AG04449 (cell line): ENCODE results near the gene NUP42.
A peak's percentile ranks its signal among the peaks of the same experiment; 100 is the strongest.

Source experiments
- CTCF ChIA-PET: fragments of 350-600 bp; formaldehyde crosslinking; extraction: SDS; loops from one replicate; lab custom pipeline; 2021; ENCODE audit warnings: antibody characterized with exemption; lab: Yijun Ruan, JAX
- POLR2A ChIA-PET: fragments of 400-600, 350-600 bp; formaldehyde crosslinking; extraction: SDS; loops from one replicate; lab custom pipeline; 2020; ENCODE audit warnings: antibody characterized with exemption, inconsistent platforms; lab: Yijun Ruan, JAX
- DNase-seq: peaks from one replicate; pipeline ENCODE4 v3.0.0-alpha.2; 2010; ENCODE audit warnings: low read depth, low spot score
- H3K4me3 ChIP-seq: 2 replicates; pipeline ENCODE4 v1.5.1; 2011; ENCODE audit warnings: low read depth, mild to moderate bottlenecking, control low read depth, low read length
- TF ChIP-seq, protein P1 (sequence below): IDR thresholded peaks from one replicate; pipeline ENCODE4 v1.5.1; 2011; ENCODE audit warnings: mild to moderate bottlenecking, moderate library complexity, low read length, control low read depth, inconsistent platforms; ENCODE audit not compliant: insufficient read depth; ENCODE audit errors: missing control alignments

The NUP42 gene

DNA sequence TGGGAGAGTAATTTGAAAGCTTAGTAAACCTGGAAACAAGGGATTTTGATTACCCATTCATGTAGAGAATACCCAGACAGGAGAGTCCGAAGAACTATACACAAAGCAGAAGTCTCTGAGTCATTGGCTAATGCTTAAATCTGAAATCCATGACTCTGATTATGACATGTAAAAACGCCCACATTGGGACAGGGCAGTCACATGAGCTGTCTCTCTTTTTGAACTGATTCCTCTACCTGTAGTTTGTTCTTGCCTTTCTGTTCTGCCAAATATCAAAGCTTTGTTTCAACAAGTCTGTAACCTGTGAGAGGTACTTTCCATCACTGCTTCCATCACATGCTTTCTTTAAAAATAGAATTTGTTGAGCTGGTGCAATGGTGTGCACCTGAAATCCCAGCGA is 60.5 kb downstream of the NUP42 start:
- TF ChIP-seq, protein P1, sequence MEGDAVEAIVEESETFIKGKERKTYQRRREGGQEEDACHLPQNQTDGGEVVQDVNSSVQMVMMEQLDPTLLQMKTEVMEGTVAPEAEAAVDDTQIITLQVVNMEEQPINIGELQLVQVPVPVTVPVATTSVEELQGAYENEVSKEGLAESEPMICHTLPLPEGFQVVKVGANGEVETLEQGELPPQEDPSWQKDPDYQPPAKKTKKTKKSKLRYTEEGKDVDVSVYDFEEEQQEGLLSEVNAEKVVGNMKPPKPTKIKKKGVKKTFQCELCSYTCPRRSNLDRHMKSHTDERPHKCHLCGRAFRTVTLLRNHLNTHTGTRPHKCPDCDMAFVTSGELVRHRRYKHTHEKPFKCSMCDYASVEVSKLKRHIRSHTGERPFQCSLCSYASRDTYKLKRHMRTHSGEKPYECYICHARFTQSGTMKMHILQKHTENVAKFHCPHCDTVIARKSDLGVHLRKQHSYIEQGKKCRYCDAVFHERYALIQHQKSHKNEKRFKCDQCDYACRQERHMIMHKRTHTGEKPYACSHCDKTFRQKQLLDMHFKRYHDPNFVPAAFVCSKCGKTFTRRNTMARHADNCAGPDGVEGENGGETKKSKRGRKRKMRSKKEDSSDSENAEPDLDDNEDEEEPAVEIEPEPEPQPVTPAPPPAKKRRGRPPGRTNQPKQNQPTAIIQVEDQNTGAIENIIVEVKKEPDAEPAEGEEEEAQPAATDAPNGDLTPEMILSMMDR: no peak
- DNase-seq: no peak
- ChIA-PET CTCF (interaction anchor here (1.1 to 2.0 kb wide), 2 partner anchors 20 to 21 kb away, joined by 3 to 7 read pairs; no protein-coding TSS in a partner anchor), POLR2A (no interaction called here)
- no peak overlapping the region for H3K4me3 ChIP-seq

DNA sequence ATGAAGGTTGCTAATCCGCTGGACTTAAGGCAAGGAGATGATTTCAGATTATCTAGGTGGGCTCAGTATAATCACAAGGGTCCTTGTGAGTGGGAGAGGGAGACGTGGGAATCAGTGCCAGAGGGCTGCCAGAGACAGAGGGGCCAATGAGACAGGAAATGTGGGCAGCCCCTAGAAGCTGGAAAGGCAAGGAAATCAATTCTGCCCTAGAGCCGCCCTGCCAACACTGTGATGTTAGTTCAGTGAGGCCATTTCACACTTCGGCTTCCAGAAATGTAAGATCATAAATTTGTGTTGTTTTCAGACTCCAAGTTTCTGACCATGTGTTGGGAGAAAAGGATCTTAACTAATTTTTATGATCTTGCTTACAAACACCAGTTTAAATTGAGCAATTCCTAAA is 61.1 kb downstream of the NUP42 start:
- ChIA-PET POLR2A (no interaction called here), CTCF (interaction anchor here (1.1 to 2.0 kb wide), 2 partner anchors 19 to 22 kb away, joined by 3 to 7 read pairs; no protein-coding TSS in a partner anchor)
- H3K4me3 ChIP-seq: no peak overlapping the region
- TF ChIP-seq, protein P1: no peak
- no peak for DNase-seq

DNA sequence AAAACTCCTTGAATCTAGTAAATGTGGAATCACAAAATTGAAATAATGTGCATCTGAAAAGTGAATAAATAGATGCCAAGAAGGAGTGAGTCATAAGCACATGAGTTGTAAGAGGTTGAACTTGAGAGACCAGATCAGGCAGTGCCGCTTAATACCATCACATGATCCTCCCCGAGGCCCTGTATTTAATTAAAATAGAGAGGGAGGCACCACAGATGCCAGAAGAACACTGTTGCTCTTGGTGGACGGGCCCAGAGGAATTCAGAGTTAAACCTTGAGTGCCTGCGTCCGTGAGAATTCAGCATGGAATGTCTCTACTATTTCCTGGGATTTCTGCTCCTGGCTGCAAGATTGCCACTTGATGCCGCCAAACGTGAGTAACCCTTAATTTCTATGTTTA is 64.7 kb downstream of the NUP42 start, which contains the start of gene GPNMB:
TSS of gene GPNMB (plus strand) at position 221 of the 400 bp plus-strand sequence. CDS start at position 304, 83 bp downstream.
- peak; percentile 93 for DNase-seq
- TF ChIP-seq, protein P1: no peak
- ChIA-PET POLR2A (interaction anchor here (1.0 kb wide), 1 partner anchor 13 kb away, joined by 3 read pairs; no protein-coding TSS in a partner anchor), CTCF (interaction anchor here (1.2 to 3.0 kb wide), 6 partner anchors 13 to 61 kb away, joined by 3 to 20 read pairs (median 8); no protein-coding TSS in a partner anchor)
- H3K4me3 ChIP-seq: peak within 1 kb of the TSS; percentile 57

DNA sequence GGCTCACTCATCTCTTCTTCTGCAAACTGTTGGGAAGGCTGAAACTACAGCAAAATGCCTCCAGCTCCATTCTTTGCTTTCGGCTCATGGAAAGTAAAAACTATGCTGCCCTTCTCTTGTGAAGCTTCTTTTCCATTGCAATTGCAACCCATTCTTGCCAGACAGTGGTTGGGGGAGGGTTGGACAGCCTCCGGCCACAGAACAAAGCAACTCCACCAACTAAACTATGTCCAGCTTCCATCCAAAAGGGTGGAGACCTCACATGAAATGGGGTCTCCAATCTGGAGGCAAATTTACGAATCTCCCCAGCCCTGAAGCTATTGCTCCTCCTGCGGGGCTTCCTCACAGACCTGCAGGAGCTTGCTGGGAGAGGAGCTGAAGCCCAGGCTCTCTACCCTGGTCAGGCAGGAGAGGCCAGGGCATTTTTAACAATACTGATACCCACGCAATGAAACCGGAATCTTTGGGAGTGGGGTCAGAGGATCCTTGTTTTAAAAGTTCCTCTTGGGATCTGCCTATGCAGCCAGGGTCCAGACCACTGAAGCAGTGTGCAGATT is 65.3 kb downstream of the NUP42 start:
- TF ChIP-seq, protein P1: no peak
- H3K4me3 ChIP-seq: peak overlapping the region; percentile 57
- DNase-seq: no peak
- ChIA-PET POLR2A (interaction anchor here (1.0 kb wide), 1 partner anchor 12 kb away, joined by 3 read pairs; no protein-coding TSS in a partner anchor), CTCF (interaction anchor here (1.2 to 3.0 kb wide), 6 partner anchors 12 to 62 kb away, joined by 3 to 20 read pairs (median 8); no protein-coding TSS in a partner anchor)

DNA sequence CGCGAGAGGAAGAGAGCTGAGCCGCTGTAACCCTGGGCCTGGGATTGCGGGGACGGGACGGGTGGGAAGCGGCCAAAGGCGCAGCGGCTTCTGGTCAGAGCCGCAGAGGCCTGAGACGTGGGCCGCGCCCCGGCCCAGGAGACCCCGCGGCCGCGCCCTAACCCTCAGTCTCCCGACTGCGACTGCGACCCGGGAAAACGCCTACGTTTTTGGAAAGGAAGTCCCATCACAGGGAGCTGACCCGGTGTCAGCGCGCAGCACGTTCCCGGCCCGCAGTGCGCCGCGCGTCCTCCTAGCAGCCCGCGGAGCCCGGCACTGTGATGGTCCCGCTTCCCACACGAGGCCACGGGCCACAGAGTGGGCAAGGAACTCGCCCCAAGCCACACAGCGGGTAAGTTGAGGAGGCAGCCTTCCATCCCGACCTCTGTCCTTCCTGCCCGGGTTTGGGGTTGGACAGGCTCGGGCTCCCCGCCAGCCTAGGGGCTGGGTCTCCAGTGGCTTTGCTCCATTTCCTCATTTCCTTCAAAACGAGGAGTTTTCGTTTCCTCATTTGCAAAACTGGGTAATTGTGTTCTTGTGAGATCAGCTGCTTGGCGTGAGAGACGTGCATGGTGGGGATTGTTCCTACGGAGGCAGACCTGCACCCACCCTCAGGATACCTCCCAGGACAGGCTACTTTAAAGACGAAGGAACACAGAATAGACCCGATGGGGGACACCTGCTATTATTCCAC is 65.9 kb downstream of the NUP42 start:
- ChIA-PET CTCF (interaction anchor here (0.7 to 3.0 kb wide), 8 partner anchors 10 to 298 kb away, joined by 3 to 20 read pairs (median 7); no protein-coding TSS in a partner anchor), POLR2A (no interaction called here)
- no peak for DNase-seq
- TF ChIP-seq, protein P1: no peak
- peak overlapping the region; percentile 57 for H3K4me3 ChIP-seq

DNA sequence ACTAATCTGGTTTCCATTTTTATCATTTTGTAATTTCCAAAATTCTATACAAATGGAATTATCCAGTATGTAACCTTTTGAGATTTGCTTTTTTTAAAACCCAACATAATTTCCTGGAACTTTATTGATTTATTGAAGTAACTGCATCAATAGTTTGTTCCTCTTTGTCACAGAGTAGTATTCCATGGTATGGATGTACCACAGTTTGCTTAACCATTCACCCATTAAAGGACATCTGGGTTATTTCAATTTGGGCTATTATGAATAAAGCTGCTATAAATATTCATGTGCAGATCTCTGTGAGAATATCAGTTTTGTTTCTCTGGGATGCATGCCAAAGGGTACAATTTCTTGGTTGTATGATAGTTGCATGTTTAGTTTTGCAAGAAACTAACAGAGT is 67.6 kb downstream of the NUP42 start:
- POLR2A ChIA-PET: no interaction called here
- no peak for DNase-seq
- CTCF ChIA-PET: interaction anchor here (0.9 kb wide), 1 partner anchor 24 kb away, joined by 3 read pairs; no protein-coding TSS in a partner anchor
- H3K4me3 ChIP-seq: no peak overlapping the region
- TF ChIP-seq, protein P1: no peak
